SJCRH30 (cell line): ENCODE data around the gene GOLIM4. TPM values are rescaled to one million over a fixed set of nuclear protein-coding genes. Genes with fewer than 3 reads are reported as not detected.
"Not testable (repeated sequence)": the region's sequence is repeated elsewhere in the genome, so short reads cannot be mapped to it uniquely, and the experiment has no call there.

Source experiments
- DNase-seq, 2 experiments: peaks; one replicate each; pipeline ENCODE4 v3.0.0-alpha.2; 2015 to 2020
- H3K27ac ChIP-seq: fragments of 250-450 bp; sonication (Bioruptor Pico); 2 replicates; pipeline ENCODE4 v1.5.1; 2020; ENCODE audit warnings: mild to moderate bottlenecking, moderate library complexity
- H3K27me3 ChIP-seq: fragments of 250-450 bp; sonication (Bioruptor Pico); 2 replicates; pipeline ENCODE4 v1.5.1; 2020; ENCODE audit warnings: mild to moderate bottlenecking, moderate library complexity
- H3K36me3 ChIP-seq: fragments of 250-450 bp; sonication (Bioruptor Pico); 2 replicates; pipeline ENCODE4 v1.5.1; 2020; ENCODE audit warnings: mild to moderate bottlenecking, moderate library complexity
- H3K4me1 ChIP-seq: fragments of 250-450 bp; sonication (Bioruptor Pico); 2 replicates; pipeline ENCODE4 v1.5.1; 2020; ENCODE audit warnings: mild to moderate bottlenecking, moderate library complexity
- H3K4me3 ChIP-seq: fragments of 250-450 bp; sonication (Bioruptor Pico); 2 replicates; pipeline ENCODE4 v1.5.1; 2020; ENCODE audit warnings: mild to moderate bottlenecking, moderate library complexity
- H3K9me3 ChIP-seq: fragments of 250-450 bp; sonication (Bioruptor Pico); replicated peaks from 2 replicates; pipeline ENCODE4 v1.5.1; 2020; ENCODE audit warnings: mild to moderate bottlenecking, moderate library complexity
- total RNA-seq: library from RNA; depleted of rRNA; stranded (reverse); fragments of >200 nt; shearing (Covaris generic); gene quantifications from 2 replicates; pipeline ENCODE4 v1.2.3, GENCODE V29; 2014; rRNA removed

The GOLIM4 gene, protein sequence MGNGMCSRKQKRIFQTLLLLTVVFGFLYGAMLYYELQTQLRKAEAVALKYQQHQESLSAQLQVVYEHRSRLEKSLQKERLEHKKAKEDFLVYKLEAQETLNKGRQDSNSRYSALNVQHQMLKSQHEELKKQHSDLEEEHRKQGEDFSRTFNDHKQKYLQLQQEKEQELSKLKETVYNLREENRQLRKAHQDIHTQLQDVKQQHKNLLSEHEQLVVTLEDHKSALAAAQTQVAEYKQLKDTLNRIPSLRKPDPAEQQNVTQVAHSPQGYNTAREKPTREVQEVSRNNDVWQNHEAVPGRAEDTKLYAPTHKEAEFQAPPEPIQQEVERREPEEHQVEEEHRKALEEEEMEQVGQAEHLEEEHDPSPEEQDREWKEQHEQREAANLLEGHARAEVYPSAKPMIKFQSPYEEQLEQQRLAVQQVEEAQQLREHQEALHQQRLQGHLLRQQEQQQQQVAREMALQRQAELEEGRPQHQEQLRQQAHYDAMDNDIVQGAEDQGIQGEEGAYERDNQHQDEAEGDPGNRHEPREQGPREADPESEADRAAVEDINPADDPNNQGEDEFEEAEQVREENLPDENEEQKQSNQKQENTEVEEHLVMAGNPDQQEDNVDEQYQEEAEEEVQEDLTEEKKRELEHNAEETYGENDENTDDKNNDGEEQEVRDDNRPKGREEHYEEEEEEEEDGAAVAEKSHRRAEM
- 34.4 and 40.4 TPM in 2 replicates for total RNA-seq

DNA sequence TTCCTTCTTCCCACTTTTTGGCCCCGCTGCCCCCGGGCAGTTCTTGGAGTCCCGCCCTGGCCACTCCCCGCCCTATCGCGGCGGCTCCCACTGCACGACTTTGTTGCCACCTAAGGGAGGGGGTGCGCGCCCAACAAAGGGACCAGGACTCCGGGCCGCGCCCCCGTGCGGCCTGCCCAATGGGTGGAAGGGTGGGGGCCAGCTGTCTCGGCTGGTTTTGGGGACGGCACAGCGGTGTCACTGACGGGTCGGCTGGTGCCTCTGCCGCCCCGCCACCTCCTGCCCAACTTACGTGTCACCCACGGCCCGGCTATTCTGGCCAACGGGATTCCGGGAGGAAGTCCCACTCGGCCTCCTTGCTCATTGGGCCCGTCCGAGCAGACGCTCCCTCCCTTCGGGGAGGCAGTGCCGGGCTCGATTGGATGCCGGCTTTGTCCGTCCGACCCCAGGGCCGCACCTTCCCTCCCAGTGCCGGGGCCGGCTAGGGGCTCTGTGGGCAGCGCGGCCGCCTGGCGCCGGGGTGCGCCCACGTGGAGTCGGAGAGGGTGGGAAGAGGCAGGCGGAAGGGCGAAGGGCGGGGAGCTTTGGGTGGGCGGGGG is at the start of gene GOLIM4:
Gene GOLIM4 (minus strand): TSS at position 314 of the 599 bp plus-strand sequence. CDS start 639 bp downstream, outside the sequence.
- Histone ChIP-seq H3K36me3 (no peaks in the 10 kb centered on the region), H3K27ac (peak within 1 kb of the TSS; percentile 77), H3K4me3 (peak within 1 kb of the TSS; percentile 73), H3K27me3 (no peaks in the 10 kb centered on the region), H3K4me1 (no peaks in the 10 kb centered on the region), H3K9me3 (no peaks in the 10 kb centered on the region)
- peak; percentile 94 to 95 for DNase-seq

DNA sequence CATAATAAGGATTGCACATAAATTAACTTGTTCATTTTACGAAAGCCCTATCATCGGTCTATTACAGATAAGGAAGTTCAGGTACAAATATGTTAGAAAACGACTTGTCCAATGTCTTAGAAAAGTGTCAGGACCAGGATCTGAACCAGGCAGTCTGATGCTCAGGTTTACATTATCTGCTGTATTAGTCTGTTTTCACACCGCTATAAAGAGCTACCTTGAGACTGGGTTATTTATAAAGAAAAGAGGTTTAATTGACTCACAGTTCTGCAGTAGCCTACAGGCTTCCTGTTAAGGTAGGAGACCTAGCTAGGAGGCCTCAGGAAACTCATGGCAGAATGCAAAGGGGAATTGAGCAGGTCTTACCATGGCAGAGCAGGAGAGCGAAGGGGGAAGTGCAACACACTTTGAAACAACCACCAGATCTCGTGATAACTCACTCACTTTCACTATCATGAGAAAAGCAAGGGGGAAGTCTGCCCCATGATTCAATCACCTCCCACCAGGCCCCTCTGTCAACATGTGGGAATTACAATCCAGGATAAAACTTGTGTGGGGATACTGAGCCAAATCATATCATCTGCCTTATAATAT is 45.8 kb upstream of the GOLIM4 start:
- no peak for DNase-seq
- H3K4me1 ChIP-seq = no peaks in the 10 kb centered on the region
- no peaks in the 10 kb centered on the region for H3K9me3 ChIP-seq
- H3K4me3 ChIP-seq = no peak overlapping the region
- H3K27me3 ChIP-seq = no peaks in the 10 kb centered on the region
- no peak overlapping the region for H3K27ac ChIP-seq
- no peaks in the 10 kb centered on the region for H3K36me3 ChIP-seq

DNA sequence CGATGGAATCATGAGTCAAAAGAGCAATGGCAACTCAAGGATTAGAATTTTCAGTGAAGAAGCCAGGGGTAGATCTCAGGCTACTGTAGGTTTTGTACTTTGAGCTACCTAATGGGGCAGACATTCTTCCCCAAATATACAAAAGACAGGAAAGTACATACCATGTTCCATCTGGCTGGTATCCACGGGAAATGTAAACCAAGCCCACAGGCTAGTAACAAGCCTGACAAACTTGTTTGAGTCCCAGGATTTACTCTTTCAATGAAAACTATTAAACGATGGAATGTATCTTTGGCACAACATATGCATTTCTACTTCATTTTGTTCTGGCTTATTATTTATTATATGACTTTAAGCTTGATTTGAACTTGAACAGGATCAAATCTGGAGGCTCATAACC is 44.2 kb upstream of the GOLIM4 start:
- Histone ChIP-seq H3K4me1 (no peaks in the 10 kb centered on the region), H3K4me3 (no peak overlapping the region), H3K9me3 (no peaks in the 10 kb centered on the region), H3K27me3 (no peaks in the 10 kb centered on the region), H3K36me3 (no peaks in the 10 kb centered on the region), H3K27ac (no peak overlapping the region)
- no peak for DNase-seq

DNA sequence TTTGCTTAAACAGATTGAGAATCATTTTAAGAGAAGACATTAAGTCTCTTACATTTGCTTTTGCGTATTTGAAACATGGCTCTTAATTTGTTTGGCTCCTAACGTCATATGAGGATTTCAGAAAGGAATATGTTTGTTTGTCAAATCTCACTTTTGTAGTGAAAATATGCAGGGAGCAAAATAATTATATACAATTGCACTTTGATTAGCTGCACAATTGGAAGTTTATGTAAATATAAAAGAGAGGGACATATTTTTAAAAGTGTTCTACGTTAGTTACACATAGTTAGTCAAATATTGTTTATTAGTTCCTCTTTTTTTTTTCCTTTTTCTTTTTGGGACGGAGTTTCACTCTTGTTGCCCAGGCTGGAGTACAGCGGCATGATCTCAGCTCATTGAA is 42.7 kb upstream of the GOLIM4 start:
- H3K9me3 ChIP-seq = no peaks in the 10 kb centered on the region
- no peaks in the 10 kb centered on the region for H3K36me3 ChIP-seq
- no peak overlapping the region for H3K4me3 ChIP-seq
- H3K27me3 ChIP-seq = no peaks in the 10 kb centered on the region
- DNase-seq = no peak
- no peaks in the 10 kb centered on the region for H3K4me1 ChIP-seq
- H3K27ac ChIP-seq = no peak overlapping the region

DNA sequence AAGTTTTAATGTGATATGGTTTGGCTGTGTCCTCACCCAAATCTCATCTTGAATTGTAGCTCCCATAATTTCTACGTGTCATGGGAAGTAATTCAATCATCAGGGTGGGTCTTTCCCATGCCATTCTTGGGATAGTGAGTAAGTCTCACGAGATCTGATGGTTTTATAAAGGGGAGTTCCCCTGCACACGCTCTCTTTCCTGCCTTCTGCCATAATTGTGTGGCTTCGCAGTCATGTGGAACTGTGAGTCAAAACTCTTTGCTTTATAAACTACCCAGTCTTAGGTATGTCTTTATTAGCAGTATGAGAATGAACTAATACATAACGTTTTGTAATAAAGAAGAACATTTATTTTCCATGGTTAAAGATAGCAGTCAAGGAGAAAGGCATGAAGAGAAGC is 39.2 kb upstream of the GOLIM4 start:
- Histone ChIP-seq H3K27ac (no peak overlapping the region), H3K36me3 (no peaks in the 10 kb centered on the region), H3K4me3 (no peak overlapping the region), H3K27me3 (no peaks in the 10 kb centered on the region), H3K4me1 (no peaks in the 10 kb centered on the region), H3K9me3 (no peaks in the 10 kb centered on the region)
- DNase-seq = no peak

DNA sequence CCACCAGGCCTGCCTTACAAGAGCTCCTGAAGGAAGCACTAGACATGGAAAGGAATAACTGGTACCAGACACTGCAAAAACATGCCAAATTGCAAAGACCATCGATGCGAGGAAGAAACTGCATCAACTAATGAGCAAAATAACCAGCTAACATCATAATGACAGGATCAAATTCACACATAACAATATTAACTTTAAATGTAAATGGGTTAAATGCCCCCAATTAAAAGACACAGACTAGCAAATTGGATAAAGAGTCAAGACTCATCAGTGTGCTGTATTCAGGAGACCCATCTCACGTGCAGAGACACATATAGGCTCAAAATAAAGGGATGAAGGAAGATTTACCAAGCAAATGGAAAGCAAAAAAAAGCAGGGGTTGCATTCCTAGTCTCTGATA is 34.5 kb upstream of the GOLIM4 start:
- not testable (repeated sequence) for H3K4me3 ChIP-seq, H3K4me1 ChIP-seq, H3K9me3 ChIP-seq, H3K27ac ChIP-seq, DNase-seq, H3K27me3 ChIP-seq, H3K36me3 ChIP-seq

DNA sequence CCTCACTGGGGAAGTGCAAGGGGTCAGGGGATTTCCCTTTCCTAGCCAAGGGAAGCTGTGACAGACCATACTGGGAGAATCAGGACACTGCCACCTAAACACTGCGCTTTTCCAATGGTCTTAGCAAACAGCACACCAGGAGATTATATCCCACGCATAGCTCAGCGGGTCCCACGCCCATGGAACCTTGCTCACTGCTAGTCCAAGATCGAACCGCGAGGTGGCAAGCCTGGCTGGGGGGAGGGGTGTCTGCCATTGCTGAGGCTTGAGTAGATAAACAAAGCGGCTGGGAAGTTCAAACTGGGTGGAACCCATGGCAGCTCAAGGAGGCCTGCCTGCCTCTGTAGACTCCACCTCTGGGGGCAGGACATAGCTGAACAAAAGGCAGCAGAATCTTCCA is 32.7 kb upstream of the GOLIM4 start:
- H3K27me3 ChIP-seq, DNase-seq, H3K36me3 ChIP-seq: not testable (repeated sequence)

DNA sequence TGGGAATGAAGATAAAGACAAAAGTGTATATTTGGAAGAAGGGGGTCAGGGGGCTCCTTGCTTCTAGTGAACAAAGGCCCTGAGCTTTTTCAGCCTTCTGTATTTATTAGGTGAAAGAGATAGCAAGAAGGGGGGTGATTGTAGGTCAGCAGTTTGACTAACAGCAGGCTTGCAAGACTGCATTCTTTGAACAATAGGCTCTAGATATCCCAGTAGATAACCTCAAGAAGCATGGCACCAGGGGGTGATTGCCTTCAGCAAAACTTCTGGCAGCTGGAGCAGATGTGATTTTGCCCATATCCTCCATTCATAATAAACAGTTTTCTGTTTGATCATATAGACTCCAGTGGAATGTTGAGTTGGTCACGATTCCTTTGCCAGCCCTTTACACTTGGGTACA is 31.7 kb upstream of the GOLIM4 start:
- Histone ChIP-seq H3K27ac (no peak overlapping the region), H3K27me3 (no peaks in the 10 kb centered on the region)
- DNase-seq = no peak

More for the DNA sequence above, 32.7 kb upstream of the GOLIM4 start:
- not testable (repeated sequence) for H3K27ac ChIP-seq, H3K9me3 ChIP-seq, H3K4me3 ChIP-seq, H3K4me1 ChIP-seq

DNA sequence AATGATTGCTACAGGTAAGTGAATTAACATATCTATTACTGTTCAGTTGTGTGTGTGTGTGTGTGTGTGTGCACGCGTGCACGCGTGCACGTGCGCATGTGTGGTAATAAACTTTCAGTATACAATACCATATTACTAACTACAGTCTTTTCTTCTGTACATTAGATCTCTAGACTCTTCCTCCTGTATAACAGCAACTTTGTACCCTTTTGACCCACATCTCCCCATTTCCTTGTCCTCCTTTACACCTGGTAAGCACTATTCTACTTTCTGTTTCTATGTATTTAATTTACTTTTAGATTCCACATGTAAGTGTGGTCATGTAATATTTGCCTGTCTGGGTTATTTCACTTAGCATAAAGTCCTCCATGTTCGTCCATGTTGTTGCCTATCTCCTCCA is 29.1 kb upstream of the GOLIM4 start:
- Histone ChIP-seq H3K36me3 (no peaks in the 10 kb centered on the region), H3K4me1 (no peaks in the 10 kb centered on the region), H3K4me3 (no peak overlapping the region), H3K27ac (no peak overlapping the region), H3K27me3 (no peaks in the 10 kb centered on the region), H3K9me3 (no peaks in the 10 kb centered on the region)
- no peak for DNase-seq

More for the DNA sequence above, 31.7 kb upstream of the GOLIM4 start:
- Histone ChIP-seq H3K4me3 (no peak overlapping the region), H3K9me3 (no peaks in the 10 kb centered on the region), H3K36me3 (no peaks in the 10 kb centered on the region), H3K4me1 (no peaks in the 10 kb centered on the region)

DNA sequence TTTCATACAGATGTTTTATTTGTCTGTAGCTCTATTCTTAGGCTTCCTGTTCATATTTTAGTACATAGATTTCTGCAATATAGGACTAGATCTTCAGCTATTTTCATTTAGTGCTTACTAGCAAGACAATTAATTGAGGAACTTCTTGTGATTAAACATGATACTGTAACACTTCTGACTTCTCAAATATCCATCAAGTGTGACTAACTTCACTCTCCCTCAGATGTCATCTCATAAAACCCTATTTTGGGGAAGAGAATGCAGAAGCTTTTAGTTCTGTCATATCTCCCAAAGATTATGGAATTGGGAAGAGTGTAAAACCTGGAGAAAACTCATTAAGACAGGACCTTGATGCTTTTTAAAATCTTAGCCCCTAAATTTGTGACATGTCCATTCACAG is 28.6 kb upstream of the GOLIM4 start:
- Histone ChIP-seq H3K4me1 (no peaks in the 10 kb centered on the region), H3K27me3 (no peaks in the 10 kb centered on the region), H3K9me3 (no peaks in the 10 kb centered on the region), H3K27ac (no peak overlapping the region), H3K4me3 (no peak overlapping the region), H3K36me3 (no peaks in the 10 kb centered on the region)
- DNase-seq = no peak

DNA sequence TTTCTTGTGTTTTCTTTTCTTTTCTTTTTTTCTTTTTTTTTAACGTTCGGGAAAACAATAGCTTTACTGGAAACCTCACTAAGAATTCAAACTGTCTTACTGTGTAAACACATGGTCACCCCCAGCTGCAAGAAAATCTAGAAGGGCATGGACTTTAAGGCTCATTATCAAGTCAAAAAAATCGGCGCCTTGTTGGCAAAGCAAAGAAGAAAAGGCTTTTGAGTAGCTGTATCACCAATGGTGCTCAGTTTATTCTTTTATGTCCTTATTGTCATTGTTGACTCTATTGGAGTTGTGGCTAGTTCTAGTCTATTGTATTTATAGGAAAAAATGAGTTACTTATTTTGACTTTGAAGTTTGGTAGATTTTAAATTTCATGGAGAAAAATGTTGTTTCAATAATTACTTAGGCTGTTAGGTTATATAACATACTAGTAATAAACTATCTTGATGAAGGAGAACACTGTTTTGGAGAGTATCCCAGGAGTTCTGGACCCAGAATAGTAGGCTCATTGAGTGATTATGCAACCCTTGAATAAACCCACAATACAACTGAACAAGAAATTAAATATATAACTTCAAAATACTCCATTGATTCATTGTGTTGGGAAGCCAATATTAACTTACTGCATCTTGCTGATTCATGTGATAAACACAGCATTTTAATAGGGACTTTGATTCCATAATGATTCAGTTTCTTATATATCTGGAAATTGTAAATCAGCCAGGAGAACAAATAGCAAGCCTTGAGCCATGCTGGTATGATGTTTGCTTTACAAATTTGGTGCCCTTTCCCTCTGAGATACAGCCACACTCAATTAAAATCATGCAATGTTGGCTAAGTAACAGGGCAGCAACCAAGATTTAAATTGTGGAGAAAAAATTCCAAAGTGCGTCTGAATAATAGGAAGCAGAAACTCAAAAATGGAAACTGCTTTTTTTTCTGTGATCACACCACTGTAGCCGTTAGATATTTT is 27.8 kb upstream of the GOLIM4 start:
- H3K27me3 ChIP-seq = no peaks in the 10 kb centered on the region
- H3K36me3 ChIP-seq = no peaks in the 10 kb centered on the region
- no peak overlapping the region for H3K4me3 ChIP-seq
- H3K9me3 ChIP-seq = no peaks in the 10 kb centered on the region
- no peaks in the 10 kb centered on the region for H3K4me1 ChIP-seq
- no peak overlapping the region for H3K27ac ChIP-seq
- no peak for DNase-seq

DNA sequence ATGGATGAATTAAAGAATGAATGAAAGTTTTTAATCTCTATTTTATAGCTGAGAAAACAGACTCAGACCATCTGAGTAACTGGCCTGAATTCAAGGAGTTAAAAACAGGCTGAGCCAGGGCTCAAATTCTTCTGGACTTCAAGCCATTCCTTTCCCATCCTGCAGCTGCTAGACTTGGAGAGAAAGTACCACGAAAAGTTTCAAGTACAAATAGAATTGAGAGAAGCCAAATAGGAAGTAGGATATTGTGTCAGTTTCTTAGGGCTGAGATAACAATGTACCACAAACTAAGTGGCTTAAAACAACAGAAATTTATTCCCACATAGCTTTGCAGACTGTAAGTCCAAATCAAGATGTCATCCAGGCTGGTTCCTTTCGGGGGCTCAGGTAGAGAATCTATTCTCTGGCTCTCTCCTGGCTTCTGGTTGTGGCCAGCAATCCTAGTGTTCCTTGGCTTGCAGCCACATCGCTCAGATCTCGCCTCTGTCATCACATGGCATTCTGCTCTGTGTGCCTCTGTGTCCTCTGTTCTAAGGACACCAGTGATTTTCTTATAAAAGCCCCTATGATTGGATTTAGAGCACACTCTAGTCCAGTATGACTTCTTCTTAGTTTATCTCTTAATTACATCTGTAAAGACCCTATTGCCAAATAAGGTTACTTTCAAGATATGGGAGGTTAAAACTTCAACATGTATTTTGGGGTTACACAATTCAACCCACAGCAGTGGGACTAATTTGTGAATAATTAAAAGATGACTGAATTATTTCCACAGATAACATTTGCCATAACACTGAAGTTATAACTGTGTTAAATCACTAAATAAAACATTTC is 25.7 kb upstream of the GOLIM4 start:
- DNase-seq = no peak
- Histone ChIP-seq H3K4me3 (no peak overlapping the region), H3K9me3 (no peaks in the 10 kb centered on the region), H3K27ac (no peak overlapping the region), H3K36me3 (no peaks in the 10 kb centered on the region), H3K4me1 (no peaks in the 10 kb centered on the region; the same call in 1 of the 2 replicates), H3K27me3 (no peaks in the 10 kb centered on the region)

DNA sequence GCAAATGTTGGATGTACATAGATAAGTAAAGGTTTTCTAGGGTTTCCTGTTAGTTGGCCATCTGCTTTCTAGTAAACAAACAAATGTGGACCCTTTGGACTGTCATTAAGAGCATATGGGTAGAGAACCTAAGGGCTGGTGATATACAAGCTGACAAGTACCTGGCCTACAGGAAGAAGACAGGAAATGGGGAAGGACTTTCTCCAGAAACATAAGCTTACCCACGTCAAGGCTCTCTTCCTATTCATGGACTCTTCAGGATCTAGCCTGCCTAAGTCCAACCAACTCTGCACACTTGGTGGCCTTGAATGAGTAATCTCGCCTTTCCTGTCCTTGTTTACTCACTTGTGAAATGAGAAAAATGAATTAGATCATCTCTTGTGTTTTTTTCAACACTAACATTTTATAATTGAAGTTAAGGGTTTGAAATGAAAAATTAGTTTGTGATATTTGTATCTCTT is 22.2 kb upstream of the GOLIM4 start:
- no peak for DNase-seq
- H3K27me3 ChIP-seq = no peaks in the 10 kb centered on the region
- H3K36me3 ChIP-seq = no peaks in the 10 kb centered on the region
- no peaks in the 10 kb centered on the region for H3K9me3 ChIP-seq
- no peak overlapping the region for H3K27ac ChIP-seq
- H3K4me1 ChIP-seq = no peaks in the 10 kb centered on the region; the same call in 1 of the 2 replicates
- H3K4me3 ChIP-seq = no peak overlapping the region
